Right lobe of liver (tissue), 6 donors: ENCODE measurements around the gene C16orf87. TPM values are rescaled to one million over a fixed set of nuclear protein-coding genes. Genes with fewer than 3 reads are reported as not detected.
"Not testable (repeated sequence)": the region's sequence is repeated elsewhere in the genome, so short reads cannot be mapped to it uniquely, and the experiment has no call there.

Source experiments
- ATAC-seq, 4 donors: fragments of 200-7000 bp; cut with Tn5 transposase; one replicate each; pipeline ENCODE4 v1.9.1; 2020; ENCODE audit warnings: mild to moderate bottlenecking in 4 of 4, moderate library complexity in 4 of 4
- DNase-seq, 3 donors: peaks; one replicate each; pipeline ENCODE4 v3.0.0-alpha.2; 2020
- H3K27ac ChIP-seq, 3 donors: fragments of 200-600 bp; one replicate each; pipeline ENCODE4 v1.8.0; 2022
- H3K27me3 ChIP-seq, 2 donors: fragments of 200-600 bp; one replicate each; pipeline ENCODE4 v1.8.0; 2022
- H3K36me3 ChIP-seq, 4 donors: fragments of 200-600 bp; sonication (generic) in 1 of 4; one replicate each; pipeline versions ENCODE4 v1.5.1 to v1.8.0; 2017 to 2022; ENCODE audit warnings: control low read depth in 1 of 4
- H3K4me1 ChIP-seq, 4 donors: fragments of 200-600 bp; sonication (generic) in 1 of 4; one replicate each; pipeline versions ENCODE4 v1.5.1 to v1.8.0; 2017 to 2022; ENCODE audit warnings: control low read depth in 1 of 4
- H3K4me3 ChIP-seq, 3 donors: fragments of 200-600 bp; one replicate each; pipeline ENCODE4 v1.8.0; 2022
- H3K9me3 ChIP-seq, 4 donors: fragments of 200-600 bp; sonication (generic) in 1 of 4; one replicate each; pipeline versions ENCODE4 v1.5.1 to v1.8.0; 2017 to 2022; ENCODE audit warnings: control low read depth in 1 of 4
- CTCF ChIP-seq, 4 donors: fragments of 200-600 bp in 3 of 4; fragments of 450-650 bp in 1 of 4; IDR thresholded peaks; one replicate each; pipeline versions ENCODE4 v1.5.1 to v1.8.0; 2016 to 2022; ENCODE audit warnings: antibody characterized with exemption in 4 of 4, mild to moderate bottlenecking in 2 of 4
- POLR2A ChIP-seq: fragments of 450-650 bp; IDR thresholded peaks from one replicate; pipeline ENCODE4 v1.6.1; 2017; ENCODE audit warnings: antibody characterized with exemption, mild to moderate bottlenecking
- WGBS: methylation state at CpG from one replicate; pipeline ENCODE4 v1.1.6; 2018; ENCODE audit warnings: low coverage, low lambda C conversion rate; ENCODE audit not compliant: insufficient coverage; ENCODE audit errors: missing lambda C conversion rate; 5-methylcytosine and 5-hydroxymethylcytosine counted together
- intact Hi-C, 2 donors: fragments of 100-400 bp; cut with DNase I; formaldehyde crosslinking; loops; one replicate each; pipeline versions ENCODE4 v1.11.2 to v1.14.1; 2022
- long read RNA-seq: library from polyadenylated mRNA; unstranded; transcript quantifications from one replicate; pipeline ENCODE4 v2.0.0, GENCODE V29; 2019
- total RNA-seq, 6 experiments: library from RNA; depleted of rRNA in 2 of 6; stranded (reverse); fragments of >200 nt in 2 of 6; fragmentation: NEBNext Ultra II Directional in 3 of 6; extraction: Animal tissue kit (Norgen Biotek cat#: 25700) in 3 of 6; gene quantifications; one replicate each; pipeline versions ENCODE4 v1.1.0 to v1.2.4, GENCODE V29; 2016 to 2023
- donor health status: DM: no; HTN: yes; CAD: no.
- donor health status: DM: no; HTN: no; CAD: no.
- donor health status: DM: no; HTN: no; CAD: no.
- donor health status: DM: no; HTN: yes; CAD: no.
- donor health status: DM: no; HTN: yes; CAD: no.

C16orf87 gene
- total RNA-seq, result 1 to 10 TPM; 5.5 to 9.8 (median 7.4) TPM
- long read RNA-seq, full-length matches to known transcripts, result 3 of 3 reads
- long read RNA-seq, partial matches to known transcripts, result 0 of 3 reads
- long read RNA-seq, other reads (novel, unspliced or antisense), result 0 of 3 reads

- no peak for TF ChIP-seq CTCF (IDR thresholded peaks at IDR 0.05)
- peak; percentile 74 for TF ChIP-seq POLR2A
- Histone ChIP-seq H3K9me3 (no peaks in the 10 kb centered on the region), H3K27me3 (no peaks in the 10 kb centered on the region), H3K4me1 (peaks cover 0 to 28% (median 3%) of the 10 kb centered on the region in 4 donors), H3K36me3 (no peaks in the 10 kb centered on the region), H3K4me3 (peak within 1 kb of the TSS; percentile 82 to 88 (median 87)), H3K27ac (peak within 1 kb of the TSS; percentile 89 to 92 (median 90))
- DNase-seq (peak; percentile 95 to 97 (median 96)), ATAC-seq (peak; percentile 90 to 97 (median 92))
- intact Hi-C loops, result no loop called here
- 0% methylated on average over 22 of the region's 94 CpGs for WGBS
Measured at GRCh38 chr16:46830902-46831647, at the start of gene C16orf87. Gene C16orf87, minus strand, starts transcription at chr16:46831180. Its CDS starts 31 bp downstream, at chr16:46831149.

GRCh38 chr16:46875243-46875642 is 44.3 kb upstream of the C16orf87 start:
- Histone ChIP-seq H3K4me1 (peaks cover 0 to 22% (median 11%) of the 10 kb centered on the region in 4 donors), H3K27ac (peak overlapping the region in 2 of 3 donors; percentile 89 to 93), H3K9me3 (no peaks in the 10 kb centered on the region), H3K36me3 (no peaks in the 10 kb centered on the region), H3K4me3 (no peak overlapping the region), H3K27me3 (no peaks in the 10 kb centered on the region)
- WGBS, result 94% methylated on average over 8 of the region's 8 CpGs
- intact Hi-C loops, result no loop called here
- TF ChIP-seq CTCF (IDR thresholded peaks at IDR 0.05) (no peak), POLR2A (no peak)
- DNase-seq (no peak), ATAC-seq (no peak)

- Histone ChIP-seq H3K4me1 (peaks cover 0 to 31% (median 15%) of the 10 kb centered on the region in 4 donors), H3K9me3 (no peaks in the 10 kb centered on the region), H3K36me3 (no peaks in the 10 kb centered on the region), H3K4me3 (no peak overlapping the region), H3K27me3 (no peaks in the 10 kb centered on the region), H3K27ac (no peak overlapping the region)
- DNase-seq, result no peak
- WGBS, result 100% methylated on average over 2 of the region's 3 CpGs
- intact Hi-C loops, result no loop called here
- no peak for TF ChIP-seq POLR2A
- TF ChIP-seq CTCF (IDR thresholded peaks at IDR 0.05), result no peak
- no peak for ATAC-seq
Measured at GRCh38 chr16:46873201-46873600, 42.2 kb upstream of the C16orf87 start.

GRCh38 chr16:46871597-46871996 is 40.6 kb upstream of the C16orf87 start:
- ATAC-seq, result no peak
- no peak for DNase-seq
- Histone ChIP-seq H3K4me3 (no peak overlapping the region), H3K4me1 (peaks cover 0 to 28% (median 10%) of the 10 kb centered on the region in 4 donors), H3K9me3 (no peaks in the 10 kb centered on the region), H3K27ac (no peak overlapping the region), H3K36me3 (no peaks in the 10 kb centered on the region), H3K27me3 (no peaks in the 10 kb centered on the region)
- TF ChIP-seq CTCF (IDR thresholded peaks at IDR 0.05) (no peak), POLR2A (no peak)
- 61% methylated on average over 2 of the region's 8 CpGs for WGBS
- intact Hi-C loops, result no loop called here

- peak overlapping the region in 2 of 3 donors; percentile 14 to 64 for H3K27ac ChIP-seq
- H3K27me3 ChIP-seq, intact Hi-C loops, H3K4me3 ChIP-seq, H3K36me3 ChIP-seq, H3K9me3 ChIP-seq, DNase-seq: not testable (repeated sequence)
- ATAC-seq, result peak; percentile 62 to 76 (median 72)
- peaks cover 0 to 20% (median 9%) of the 10 kb centered on the region in 4 donors for H3K4me1 ChIP-seq
- WGBS, result 49% methylated on average over 2 of the region's 2 CpGs
Measured at GRCh38 chr16:46868891-46869290, 37.9 kb upstream of the C16orf87 start.

- DNase-seq, H3K27me3 ChIP-seq, H3K27ac ChIP-seq: not testable (repeated sequence)
Measured at GRCh38 chr16:46867486-46867885, 36.5 kb upstream of the C16orf87 start.

More at GRCh38 chr16:46867486-46867885, 36.5 kb upstream of the C16orf87 start:
- H3K4me3 ChIP-seq, H3K36me3 ChIP-seq, intact Hi-C loops, ATAC-seq, H3K9me3 ChIP-seq: not testable (repeated sequence)
- peaks cover 0 to 29% (median 13%) of the 10 kb centered on the region in 4 donors for H3K4me1 ChIP-seq
- 79% methylated on average over 2 of the region's 2 CpGs for WGBS
